Brain pericyte (primary cell): ENCODE results near the gene DYRK4.

Experiments
- DNase-seq: peaks from one replicate; pipeline ENCODE4 v3.0.0-alpha.2; 2012; ENCODE audit warnings: low read depth, low spot score

Gene DYRK4

DNA sequence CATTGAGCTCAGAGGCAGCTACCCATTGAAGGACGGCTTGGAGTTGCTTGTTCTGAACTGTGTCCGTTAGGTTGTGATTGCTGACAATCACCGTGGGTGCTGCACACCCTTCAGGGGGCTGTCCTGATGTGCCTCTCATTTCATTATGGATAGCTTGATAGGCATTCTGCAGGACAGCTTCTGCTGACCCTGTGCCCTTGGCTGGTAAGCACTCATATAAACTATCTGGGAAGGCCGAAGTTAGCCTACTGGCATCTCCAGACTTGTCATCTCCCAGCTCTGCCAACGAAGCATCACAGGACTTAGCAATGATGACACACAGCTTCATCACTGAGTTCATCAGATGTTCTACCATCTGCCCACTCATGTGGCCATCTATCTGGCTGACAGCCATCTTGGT is 64.5 kb downstream of the DYRK4 start:
- no peak for DNase-seq

DNA sequence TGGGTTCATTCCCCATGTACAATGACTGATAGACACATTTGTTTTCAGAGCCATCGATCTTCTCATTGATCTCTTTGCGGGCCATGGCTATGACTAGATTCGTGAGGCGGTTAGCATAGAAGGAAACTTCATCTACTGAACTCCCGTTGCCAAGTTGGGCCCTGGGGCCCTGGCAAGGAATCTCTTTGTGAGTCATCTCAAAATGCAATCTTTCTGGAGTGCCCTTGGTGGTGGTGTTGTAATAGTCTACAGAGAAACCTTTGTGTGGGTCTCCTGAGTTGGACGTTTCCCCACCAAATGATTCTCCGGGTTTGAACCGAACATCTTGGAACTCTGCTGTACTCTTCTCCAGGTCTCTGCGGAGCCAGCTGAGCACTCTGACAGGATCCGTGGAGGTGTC is 66.4 kb downstream of the DYRK4 start:
- no peak for DNase-seq

DNA sequence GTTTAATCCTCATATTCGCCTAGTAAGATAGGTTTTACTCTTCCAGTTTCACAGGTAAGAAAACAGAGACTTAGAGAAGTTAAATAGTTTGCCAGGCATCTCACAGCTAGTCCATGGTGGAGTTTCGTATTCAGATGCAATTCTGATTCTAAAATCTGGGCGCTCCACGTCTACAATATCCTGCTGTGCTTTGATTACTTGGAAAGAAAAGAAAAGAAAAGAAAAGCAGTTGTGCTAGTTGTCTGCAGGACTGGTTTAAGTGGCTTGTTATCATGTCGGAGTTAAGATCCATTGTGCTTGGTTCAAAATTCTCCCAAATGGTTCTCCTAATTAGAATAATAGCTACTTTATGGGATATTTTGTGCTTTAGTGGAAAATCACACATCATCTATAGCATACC is 68.3 kb downstream of the DYRK4 start:
- DNase-seq: no peak

DNA sequence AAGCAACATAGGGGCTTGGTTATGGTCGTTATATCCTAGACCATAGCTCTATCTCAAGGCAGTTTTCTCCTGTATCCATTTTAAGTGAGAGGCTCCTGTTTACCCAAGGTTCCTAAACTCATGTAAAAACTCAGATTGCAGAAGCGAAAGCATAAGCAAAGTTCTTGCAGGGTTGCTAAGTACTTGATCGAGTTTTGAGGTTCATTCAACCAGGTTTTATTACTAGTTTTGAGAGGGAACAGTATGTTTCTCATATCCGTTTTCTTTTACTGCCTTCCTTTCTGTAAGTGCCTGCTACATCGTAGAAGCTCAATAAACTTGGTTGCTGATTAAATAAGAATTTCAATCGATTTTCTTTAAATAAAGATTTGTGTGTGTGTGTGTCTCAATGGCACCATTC is 81.7 kb downstream of the DYRK4 start:
- no peak for DNase-seq

DNA sequence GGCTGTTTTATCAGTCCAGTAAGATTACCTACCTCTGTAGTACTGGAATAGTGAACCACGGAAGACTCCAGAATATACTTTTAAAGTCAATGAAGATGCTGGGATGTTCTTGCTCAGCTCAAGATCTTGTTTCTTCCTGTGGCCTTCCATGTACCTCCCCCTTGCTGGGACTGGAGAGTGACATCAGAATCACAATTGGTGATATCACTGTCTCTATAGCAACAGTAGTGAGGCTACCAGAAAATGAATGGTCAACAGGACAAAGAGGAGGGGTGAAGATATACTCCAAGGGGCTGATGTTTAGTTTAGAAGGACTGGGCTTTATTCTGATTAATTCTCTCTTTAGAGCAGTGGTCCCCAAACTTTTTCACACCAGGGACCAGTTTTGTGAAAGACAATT is 83.0 kb downstream of the DYRK4 start:
- no peak for DNase-seq

GRCh38 chr12:4648104-4648500 is 86.1 kb downstream of the DYRK4 start:
- no peak for DNase-seq

DNA sequence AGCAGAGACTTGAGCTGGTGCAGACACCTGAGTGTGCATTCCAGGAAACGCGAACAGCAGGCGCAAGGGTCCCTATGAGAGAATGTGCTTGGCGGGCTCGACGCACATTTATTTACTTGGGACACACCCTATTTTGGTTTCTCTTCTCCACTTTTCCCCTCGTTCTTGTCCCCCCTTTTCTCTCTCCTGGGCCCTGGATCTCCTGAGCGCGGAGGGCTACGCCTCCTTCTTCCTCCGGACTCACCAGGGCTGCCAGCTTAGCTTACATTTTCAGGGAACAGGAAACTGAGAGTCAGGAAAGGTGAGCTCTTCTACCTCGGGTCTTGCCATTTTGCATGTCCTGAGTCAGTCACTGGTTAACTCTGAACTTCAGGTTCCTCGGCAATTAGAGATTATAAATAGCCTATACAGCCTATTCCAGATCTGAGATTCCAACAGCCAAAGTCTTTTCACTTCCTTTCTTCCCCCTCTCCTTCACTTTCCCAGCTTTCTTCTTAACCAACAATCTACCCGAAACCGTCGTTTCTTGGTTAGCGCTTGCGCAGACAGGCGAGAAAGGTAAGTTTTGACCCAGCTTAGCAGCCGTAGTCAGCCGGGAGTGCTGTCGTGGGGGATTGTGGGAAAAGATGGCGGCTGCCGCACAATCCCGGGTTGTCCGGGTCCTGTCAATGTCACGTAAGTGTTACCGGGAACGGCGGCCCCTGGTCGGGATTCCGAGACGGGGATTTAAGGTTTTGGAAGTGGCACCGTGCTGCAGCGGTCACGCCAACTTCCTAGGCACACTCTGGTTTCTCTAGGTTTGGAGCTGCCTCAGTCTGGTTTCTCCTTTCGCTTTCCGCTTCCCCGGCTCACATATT is 86.7 kb downstream of the DYRK4 start, which contains the start of the genes AKAP3 and NDUFA9:
AKAP3 (minus strand) TSS at position 551 of the 857 bp plus-strand sequence. CDS start 10,855 bp downstream, outside the sequence.
NDUFA9 (plus strand) TSS at position 614 of the 857 bp plus-strand sequence; CDS start at position 627, 13 bp downstream.
- peak; percentile 52 for DNase-seq

DNA sequence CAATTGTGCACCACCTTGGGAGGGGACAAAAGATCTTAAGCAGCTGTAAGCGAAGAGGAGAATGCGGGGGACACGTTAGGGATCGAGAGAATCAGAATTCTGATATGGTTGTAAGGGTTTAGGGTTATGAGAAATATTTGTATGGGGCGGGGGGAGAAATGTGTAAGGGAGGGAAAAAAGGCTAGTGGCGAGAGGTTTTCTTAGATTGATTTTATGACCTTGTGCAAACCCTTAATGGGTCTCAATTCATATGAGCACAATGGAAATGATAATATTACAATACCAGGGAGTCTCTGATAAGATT is 87.3 kb downstream of the DYRK4 start:
- DNase-seq: no peak

- DNase-seq: no peak
Measured at GRCh38 chr12:4653257-4653656, 91.2 kb downstream of the DYRK4 start.

- no peak for DNase-seq
Measured at GRCh38 chr12:4653691-4654090, 91.7 kb downstream of the DYRK4 start.
